B cell (primary cell): Measurements from ENCODE around the gene KLRB1. TPM values are rescaled to one million over a fixed set of nuclear protein-coding genes. Genes with fewer than 3 reads are reported as not detected.

Experiments used
- ATAC-seq: fragments of 200-7000 bp; cut with Tn5 transposase; one replicate; pipeline ENCODE4 v1.10.0; 2021; ENCODE audit warnings: low read depth, mild to moderate bottlenecking, moderate number of reproducible peaks, moderate library complexity
- CTCF ChIA-PET: fragments of 350-600 bp; sonication (Branson Sonifier 250); formaldehyde crosslinking; loops from one replicate; lab custom pipeline; 2021; ENCODE audit warnings: antibody characterized with exemption, inconsistent platforms; lab: Charles Lee
- POLR2A ChIA-PET: fragments of 350-600 bp; sonication (Branson Sonifier 250); formaldehyde crosslinking; loops from one replicate; lab custom pipeline; 2021; ENCODE audit warnings: antibody characterized with exemption; lab: Charles Lee
- DNase-seq: peaks from one replicate; pipeline ENCODE4 v3.0.0; 2013
- H2AFZ ChIP-seq: 2 replicates; pipeline ENCODE4 v1.6.1; 2012; ENCODE audit warnings: mild to moderate bottlenecking, low read depth, low read length; ENCODE audit not compliant: insufficient read depth, poor library complexity, severe bottlenecking
- H3K27ac ChIP-seq, 2 donors: 1 replicate in 1 of 2; 2 replicates in 1 of 2; pipeline ENCODE4 v1.5.1; 2012 to 2013; ENCODE audit warnings: low read length in 2 of 2, mild to moderate bottlenecking in 2 of 2, moderate library complexity in 1 of 2
- H3K27me3 ChIP-seq, 4 experiments: fragments of 200-600 bp in 1 of 4; sonication (generic) in 1 of 4; replicated peaks in 1 of 4; 1 replicate in 2 of 4; 2 replicates in 2 of 4; pipeline versions ENCODE4 v1.6.1 to v1.7.0; 2013 to 2016; ENCODE audit warnings: low read length in 3 of 4, mild to moderate bottlenecking in 2 of 4, mixed read lengths in 1 of 4, moderate library complexity in 1 of 4; ENCODE audit not compliant: insufficient read depth in 4 of 4, control insufficient read depth in 3 of 4; ENCODE audit errors: control extremely low read depth in 1 of 4
- H3K36me3 ChIP-seq, 2 experiments: replicated peaks in 1 of 2; 1 replicate in 1 of 2; 2 replicates in 1 of 2; pipeline versions ENCODE4 v1.6.1 to v1.7.1; 2013; ENCODE audit warnings: low read length in 1 of 2; ENCODE audit not compliant: insufficient read depth in 2 of 2, control insufficient read depth in 1 of 2; ENCODE audit errors: control extremely low read depth in 1 of 2, extremely low read depth in 1 of 2
- H3K4me1 ChIP-seq, 2 donors: fragments of 200-600 bp in 1 of 2; sonication (generic) in 1 of 2; 1 replicate in 1 of 2; 2 replicates in 1 of 2; pipeline versions ENCODE4 v1.5.1 to v1.6.1; 2013 to 2017; ENCODE audit warnings: low read length in 2 of 2; ENCODE audit not compliant: control insufficient read depth in 2 of 2, insufficient read depth in 2 of 2
- H3K4me2 ChIP-seq: replicated peaks from 2 replicates; pipeline ENCODE3; 2012; ENCODE audit warnings: mild to moderate bottlenecking, low read depth, low read length; ENCODE audit not compliant: poor library complexity, severe bottlenecking
- H3K4me3 ChIP-seq, 5 experiments: fragments of 200-600 bp in 1 of 5; sonication (generic) in 1 of 5; 1 replicate in 3 of 5; 2 replicates in 2 of 5; pipeline versions ENCODE4 v1.5.1 to v1.7.0; 2011 to 2016; ENCODE audit warnings: low read length in 4 of 5, mild to moderate bottlenecking in 4 of 5, low read depth in 2 of 5, control low read depth in 1 of 5, moderate library complexity in 1 of 5; ENCODE audit not compliant: insufficient read depth in 1 of 5; ENCODE audit errors: control extremely low read depth in 1 of 5, extremely low read depth in 1 of 5
- H3K79me2 ChIP-seq: fragments of 200-600 bp; sonication (generic); one replicate; pipeline ENCODE4 v1.6.0; 2016; ENCODE audit warnings: low read length; ENCODE audit not compliant: control insufficient read depth, insufficient read depth
- H3K9ac ChIP-seq: fragments of 200-600 bp; sonication (generic); 2 replicates; pipeline ENCODE4 v1.6.1; 2017; ENCODE audit warnings: mild to moderate bottlenecking, low read length, moderate library complexity
- H3K9me3 ChIP-seq, 3 donors: one replicate each; pipeline versions ENCODE4 v1.6.1 to v1.7.1; 2013; ENCODE audit warnings: low read length in 2 of 3; ENCODE audit not compliant: control insufficient read depth in 2 of 3, insufficient read depth in 1 of 3; ENCODE audit errors: control extremely low read depth in 1 of 3
- H4K20me1 ChIP-seq: 2 replicates; pipeline ENCODE4 v1.6.0; 2012; ENCODE audit warnings: mild to moderate bottlenecking, low read length; ENCODE audit not compliant: insufficient read depth, control insufficient read depth, poor library complexity, severe bottlenecking
- H3K27ac Mint-ChIP-seq: one replicate; pipeline ENCODE4 v1.8.0; 2021; ENCODE audit warnings: mixed read lengths
- H3K27me3 Mint-ChIP-seq: one replicate; pipeline ENCODE4 v1.8.0; 2021; ENCODE audit warnings: mixed read lengths
- H3K4me1 Mint-ChIP-seq: one replicate; pipeline ENCODE4 v1.8.0; 2021; ENCODE audit warnings: mixed read lengths
- H3K4me3 Mint-ChIP-seq: one replicate; pipeline ENCODE4 v1.8.0; 2021; ENCODE audit warnings: mixed read lengths
- H3K9me3 Mint-ChIP-seq: one replicate; pipeline ENCODE4 v1.8.0; 2022; ENCODE audit warnings: mixed read lengths; ENCODE audit not compliant: insufficient read depth
- CTCF ChIP-seq: fragments of 200-600 bp; IDR thresholded peaks from one replicate; pipeline ENCODE4 v1.8.0; 2022; ENCODE audit warnings: antibody characterized with exemption, mild to moderate bottlenecking
- EZH2 ChIP-seq: IDR thresholded peaks from 2 replicates; pipeline ENCODE4 v1.6.1; 2012; ENCODE audit warnings: borderline replicate concordance, low read depth, mild to moderate bottlenecking, moderate library complexity, low read length; ENCODE audit not compliant: insufficient read depth, poor library complexity, severe bottlenecking
- WGBS: methylation state at CpG from one replicate; pipeline ENCODE4 v1.1.5; 2013; ENCODE audit warnings: missing lambda C conversion rate; ENCODE audit not compliant: insufficient coverage; 5-methylcytosine and 5-hydroxymethylcytosine counted together
- intact Hi-C: fragments of 100-400 bp; cut with micrococcal nuclease; formaldehyde crosslinking; loops from one replicate; pipeline ENCODE4 v1.10.0; 2022
- polyA plus RNA-seq: library from polyadenylated mRNA; depleted of rRNA; stranded (reverse); fragments of >200 nt; gene quantifications from 2 replicates; pipeline ENCODE4 v1.2.3, GENCODE V29; 2012
- total RNA-seq, 2 donors: library from RNA; stranded (reverse); fragments of 120-200 nt in 1 of 2; gene quantifications; 1 replicate in 1 of 2; 2 replicates in 1 of 2; pipeline versions ENCODE4 v1.2.3 to v1.2.4, GENCODE V29; 2013 to 2022

The KLRB1 gene
- total and polyA plus RNA-seq, 2 donors (not counting 1 experiment from before 2014, with no cell fraction given), result 0.12 TPM; not detected in 1

- intact Hi-C loops, result no loop called here
- POLR2A ChIA-PET, result no interaction called here
- Histone ChIP-seq H3K9me3 (peaks cover 0 to 9% (median 0%) of the 10 kb centered on the region in 3 donors), H3K4me2 (no peak overlapping the region), H3K27me3 (no peaks in the 10 kb centered on the region), H3K79me2 (no peaks in the 10 kb centered on the region), H3K4me3 (no peak overlapping the region), H4K20me1 (no peaks in the 10 kb centered on the region), H3K36me3 (no peaks in the 10 kb centered on the region), H3K27ac (no peak overlapping the region), H2AFZ (no peak overlapping the region), H3K4me1 (peaks cover 0 to 4% of the 10 kb centered on the region in 2 donors), H3K9ac (no peak overlapping the region)
- Mint-ChIP-seq H3K27me3 (no peaks in the 10 kb centered on the region), H3K27ac (no peak overlapping the region), H3K9me3 (no peaks in the 10 kb centered on the region), H3K4me3 (no peak overlapping the region), H3K4me1 (no peaks in the 10 kb centered on the region)
- DNase-seq (no peak), ATAC-seq (no peak)
- TF ChIP-seq EZH2 (no peak), CTCF (no peak)
- WGBS, result 100% methylated on average over 1 of the region's 4 CpGs
- CTCF ChIA-PET, result no interaction called here
Measured at GRCh38 chr12:9606736-9607372, 862 bp downstream of the KLRB1 start.

GRCh38 chr12:9606247-9606646 lies 1.5 kb downstream of the KLRB1 start:
- DNase-seq (no peak), ATAC-seq (no peak)
- POLR2A ChIA-PET, result no interaction called here
- CTCF ChIA-PET, result no interaction called here
- 100% methylated on average over 1 of the region's 3 CpGs for WGBS
- H4K20me1 ChIP-seq, result no peaks in the 10 kb centered on the region
- peaks cover 0 to 4% of the 10 kb centered on the region in 2 donors for H3K4me1 ChIP-seq
- intact Hi-C loops, result no loop called here
- no peak overlapping the region for H3K4me3 Mint-ChIP-seq
- H3K36me3 ChIP-seq, result no peaks in the 10 kb centered on the region
- H3K4me3 ChIP-seq, result no peak overlapping the region
- H3K27me3 Mint-ChIP-seq, result no peaks in the 10 kb centered on the region
- no peak overlapping the region for H3K9ac ChIP-seq
- no peak overlapping the region for H3K27ac ChIP-seq
- H3K9me3 ChIP-seq, result peaks cover 0 to 9% (median 0%) of the 10 kb centered on the region in 3 donors
- H2AFZ ChIP-seq, result no peak overlapping the region
- no peaks in the 10 kb centered on the region for H3K4me1 Mint-ChIP-seq
- no peak for TF ChIP-seq EZH2
- no peak for TF ChIP-seq CTCF
- no peaks in the 10 kb centered on the region for H3K9me3 Mint-ChIP-seq
- no peaks in the 10 kb centered on the region for H3K79me2 ChIP-seq
- no peak overlapping the region for H3K27ac Mint-ChIP-seq
- no peak overlapping the region for H3K4me2 ChIP-seq
- no peaks in the 10 kb centered on the region for H3K27me3 ChIP-seq
